ENCODE measurements around the gene ZNF219.

ZNF219 gene

DNA sequence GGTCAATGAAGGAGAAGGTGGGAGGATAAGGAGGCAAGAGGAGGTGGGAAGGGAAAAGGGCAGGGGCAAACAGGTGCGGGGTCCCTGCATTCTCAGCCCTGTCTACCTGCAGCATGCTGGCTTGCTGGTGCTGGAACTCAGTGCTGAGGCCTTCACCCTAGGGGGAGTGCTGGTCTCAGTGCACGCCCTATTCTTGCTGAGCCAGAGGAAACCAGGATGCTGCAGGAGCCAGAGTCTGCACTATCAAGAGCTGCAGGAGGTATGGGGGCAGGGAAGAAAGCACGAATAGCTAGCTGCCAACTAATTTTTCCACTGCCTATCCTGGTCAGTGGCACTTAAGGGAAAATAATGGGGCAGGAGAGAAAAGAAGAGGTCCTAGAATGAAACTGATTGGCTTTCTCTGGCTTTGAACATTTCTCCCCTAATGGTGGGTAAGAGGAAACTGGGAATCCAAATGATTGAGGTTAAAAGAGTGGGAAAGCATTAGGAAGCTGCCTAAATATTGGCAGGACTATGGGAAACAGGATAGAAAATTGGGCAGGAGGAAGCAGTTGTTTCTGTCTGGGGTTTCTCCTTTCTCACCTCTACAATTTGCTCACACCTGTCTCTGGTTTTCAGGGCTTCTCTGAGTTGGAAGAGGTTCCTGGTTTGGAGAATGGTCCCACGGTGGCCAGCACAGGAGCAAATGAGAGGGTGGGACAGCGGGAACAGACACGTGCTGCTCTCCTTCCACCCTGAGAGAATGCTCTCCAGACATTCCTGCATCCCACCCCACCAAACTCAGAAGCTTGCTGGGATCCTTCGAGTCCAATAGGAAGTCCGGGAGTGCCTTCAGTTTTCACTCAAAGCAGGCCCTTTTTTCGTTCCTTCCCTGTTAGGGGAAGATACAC lies 4.3 kb upstream of the ZNF219 start:
- DNase-seq (ENCODE audit: low read depth, low spot score), result no peak

- DNase-seq (ENCODE audit: low read depth, low spot score), result no peak
These were observed 3.5 kb upstream of the ZNF219 start for GRCh38 chr14:21101802-21102413.

- no peak for DNase-seq (ENCODE audit: low read depth, low spot score)
These were observed 2.5 kb upstream of the ZNF219 start, which contains the start of gene TMEM253 for GRCh38 chr14:21100931-21101330. TMEM253 (plus strand) TSS chr14:21101066; CDS start chr14:21101344, 278 bp downstream.

- no peak for DNase-seq (ENCODE audit: low read depth, low spot score)
These were observed 1.1 kb upstream of the ZNF219 start for GRCh38 chr14:21099596-21099985.

DNA sequence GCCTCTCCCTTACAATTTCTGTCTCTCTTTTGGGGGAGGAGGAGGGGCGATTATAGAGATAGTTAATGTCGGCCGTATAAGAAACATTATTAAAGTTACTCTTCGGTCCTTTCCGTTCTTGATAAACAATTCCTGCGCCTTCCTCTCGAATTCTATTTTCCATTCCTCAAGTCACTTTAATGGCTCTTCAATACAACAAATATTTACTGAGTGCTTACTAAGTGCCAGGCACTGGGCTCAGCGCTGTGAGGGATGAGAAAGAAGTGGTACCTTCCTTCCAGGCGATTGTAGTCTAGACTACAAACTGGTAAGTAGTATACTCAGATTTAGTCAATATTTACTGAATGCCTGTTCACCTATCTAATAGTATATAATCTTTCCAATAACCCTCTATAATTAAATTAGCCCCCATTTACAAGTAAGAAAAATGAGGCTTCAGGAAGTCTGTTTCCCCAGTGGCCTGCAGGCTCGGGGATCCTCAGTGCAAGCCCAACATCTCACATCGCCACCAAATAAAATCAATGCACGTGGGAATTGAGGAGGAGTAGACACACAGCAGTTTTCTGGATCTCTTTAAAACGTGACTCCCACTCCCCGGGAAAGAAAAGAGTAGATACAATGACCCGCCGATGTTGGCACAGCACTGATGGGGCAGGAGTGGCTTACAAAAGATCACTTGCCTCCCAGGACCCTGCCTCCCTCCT lies 589 bp upstream of the ZNF219 start:
- DNase-seq (ENCODE audit: low read depth, low spot score), result no peak

GRCh38 chr14:21097636-21098075 lies 799 bp downstream of the ZNF219 start:
- no peak for DNase-seq (ENCODE audit: low read depth, low spot score)

- DNase-seq (ENCODE audit: low read depth, low spot score), result no peak
These were observed 1.3 kb downstream of the ZNF219 start for GRCh38 chr14:21096978-21097635.

GRCh38 chr14:21096438-21096837 lies 2.0 kb downstream of the ZNF219 start:
- no peak for DNase-seq (ENCODE audit: low read depth, low spot score)

- no peak for DNase-seq (ENCODE audit: low read depth, low spot score)
These were observed 2.8 kb downstream of the ZNF219 start for GRCh38 chr14:21095430-21096205.

- no peak for DNase-seq (ENCODE audit: low read depth, low spot score)
These were observed 4.4 kb downstream of the ZNF219 start for GRCh38 chr14:21093769-21094681.

- no peak for DNase-seq (ENCODE audit: low read depth, low spot score)
These were observed 5.4 kb downstream of the ZNF219 start for GRCh38 chr14:21093018-21093417.

- DNase-seq (ENCODE audit: low read depth, low spot score), result no peak
These were observed 6.0 kb downstream of the ZNF219 start for GRCh38 chr14:21092273-21093011.

DNA sequence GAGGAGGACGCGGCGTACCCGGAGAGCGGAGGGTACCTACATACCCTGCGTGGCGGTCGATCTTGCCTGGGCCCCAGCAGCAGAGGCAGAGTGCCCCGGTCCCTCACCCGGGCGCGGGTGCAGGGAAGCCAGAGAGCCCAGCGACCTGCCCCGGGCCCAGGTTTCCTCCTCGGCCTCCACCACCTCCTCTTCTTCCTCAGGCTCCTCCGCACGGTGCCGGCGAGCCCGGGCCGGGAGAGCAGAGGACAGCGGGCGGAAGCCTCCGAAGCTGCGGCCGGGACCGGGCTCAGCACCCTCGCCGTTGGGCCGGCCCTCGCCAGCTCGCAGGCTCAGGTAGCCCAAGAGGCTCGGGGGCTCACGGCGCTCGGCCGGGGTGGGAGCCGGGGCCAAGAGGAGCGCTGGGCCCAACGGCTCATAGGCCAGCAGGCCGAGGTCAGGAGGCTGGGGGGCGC lies 6.6 kb downstream of the ZNF219 start:
- DNase-seq (ENCODE audit: low read depth, low spot score), result no peak

GRCh38 chr14:21090940-21091663 lies 7.4 kb downstream of the ZNF219 start:
- no peak for DNase-seq (ENCODE audit: low read depth, low spot score)

DNA sequence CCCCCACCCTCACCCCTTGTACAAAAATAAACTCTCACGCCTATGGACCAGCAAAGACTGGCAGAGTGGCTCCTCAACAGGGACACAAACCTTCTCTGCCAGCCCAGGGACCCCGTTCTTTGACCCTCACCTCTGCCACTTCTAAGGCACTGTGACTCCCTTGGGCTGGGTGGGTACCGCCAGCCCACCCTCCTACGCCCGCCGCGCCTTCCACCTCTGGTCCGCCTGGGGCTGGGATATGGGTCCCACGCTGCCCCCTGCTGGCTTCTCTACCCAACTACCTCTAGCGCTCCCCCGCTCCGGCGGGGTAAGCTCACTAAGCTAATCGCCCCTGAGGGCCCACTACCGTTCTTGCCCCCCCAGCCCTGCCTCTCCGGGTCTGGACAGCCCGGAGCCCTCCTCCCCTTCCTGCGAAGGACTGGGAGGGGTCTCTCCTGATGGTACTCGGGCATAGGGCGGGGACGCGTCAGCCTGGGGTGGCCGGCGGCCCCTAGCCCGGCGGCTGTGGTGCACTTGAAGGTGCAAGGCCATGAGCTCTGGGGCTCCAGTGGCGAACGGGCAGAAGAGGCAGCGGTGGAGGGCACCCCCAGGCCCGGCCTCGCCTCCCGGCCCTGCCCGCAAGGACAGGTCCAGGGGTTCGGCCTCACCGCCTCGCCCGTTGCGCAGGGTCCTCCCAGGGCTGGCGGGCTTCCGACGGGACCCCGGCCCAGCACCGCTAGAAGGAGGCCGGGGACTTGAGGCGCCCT lies 8.1 kb downstream of the ZNF219 start:
- DNase-seq (ENCODE audit: low read depth, low spot score), result no peak

GRCh38 chr14:21089877-21090193 lies 8.6 kb downstream of the ZNF219 start:
- DNase-seq (ENCODE audit: low read depth, low spot score), result no peak

DNA sequence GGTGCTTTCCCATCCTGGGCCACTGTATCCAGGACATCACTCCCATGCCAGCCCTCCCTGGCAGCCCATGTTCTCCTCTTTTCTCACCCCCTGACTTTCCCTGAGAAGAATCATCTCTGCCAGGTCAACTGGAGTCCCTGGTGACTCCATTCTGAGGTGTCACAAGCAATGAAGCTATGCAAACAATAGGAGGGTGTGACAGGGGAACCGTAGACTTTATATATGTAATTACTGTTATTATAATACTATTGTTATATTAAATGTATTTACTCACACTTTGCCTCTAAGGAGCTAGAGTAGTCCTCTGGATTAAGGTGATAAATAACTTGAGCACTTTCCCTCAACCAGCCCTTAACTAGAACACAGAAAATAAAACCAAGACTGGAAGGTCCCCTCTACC lies 9.2 kb downstream of the ZNF219 start:
- DNase-seq (ENCODE audit: low read depth, low spot score), result no peak

GRCh38 chr14:21088687-21089086 lies 9.8 kb downstream of the ZNF219 start:
- no peak for DNase-seq (ENCODE audit: low read depth, low spot score)

Measured in smooth muscle cell of the brain vasculature (primary cell).